Measurements from ENCODE around the gene FAM20C. TPM values are rescaled to one million over a fixed set of nuclear protein-coding genes. Genes with fewer than 3 reads are reported as not detected.

FAM20C gene
- total RNA-seq, 2 donors from 2014 or later: 33.5 to 53.5 TPM

- no peak overlapping the region for H3K4me3 Mint-ChIP-seq
- 86 to 92% methylated on average over 10 to 25 of the region's 25 CpGs for whole genome bisulfite sequencing, 2 experiments (ENCODE audit: insufficient coverage in 1 of 2, insufficient read length in 1 of 2)
- H3K27me3 Mint-ChIP-seq (ENCODE audit: insufficient read depth): peaks cover 14% of the 10 kb centered on the region
Observed at GRCh38 chr7:265192-265997, 73.0 kb downstream of the FAM20C start.

GRCh38 chr7:265998-266850, 73.9 kb downstream of the FAM20C start:
- H3K27ac Mint-ChIP-seq: no peak overlapping the region
- peaks cover 14% of the 10 kb centered on the region for H3K27me3 Mint-ChIP-seq (ENCODE audit: insufficient read depth)
- TF ChIP-seq CTCF (conservative IDR thresholded peaks at IDR 0.05): no peak
- no peak for DNase-seq
- no peak overlapping the region for H3K4me3 ChIP-seq (ENCODE audit: low read length)
- peaks cover 14% of the 10 kb centered on the region for H3K36me3 Mint-ChIP-seq (ENCODE audit: low read depth)
- 89 to 92% methylated on average over 18 to 22 of the region's 22 CpGs for WGBS, 2 experiments (ENCODE audit: insufficient coverage in 1 of 2, insufficient read length in 1 of 2)
- peaks cover 10% of the 10 kb centered on the region for H3K9me3 ChIP-seq (ENCODE audit: control insufficient read depth, low read length)
- no peak overlapping the region for H3K9ac ChIP-seq (ENCODE audit: extremely low read depth, low read length, poor library complexity, severe bottlenecking)
- peaks cover 79% of the 10 kb centered on the region for H3K9me3 Mint-ChIP-seq
- no peaks in the 10 kb centered on the region for H3K4me1 ChIP-seq (ENCODE audit: control insufficient read depth, insufficient read depth, low read length)
- no peak overlapping the region for H3K4me3 Mint-ChIP-seq
- no peak overlapping the region for H3K27ac ChIP-seq (ENCODE audit: low read depth, low read length)
- H3K27me3 ChIP-seq (ENCODE audit: control insufficient read depth, insufficient read depth, low read length, poor library complexity, severe bottlenecking): no peaks in the 10 kb centered on the region
- no peaks in the 10 kb centered on the region for H3K4me1 Mint-ChIP-seq
- no peaks in the 10 kb centered on the region for H3K36me3 ChIP-seq (ENCODE audit: control insufficient read depth, insufficient read depth, low read length)

More at GRCh38 chr7:265192-265997, 73.0 kb downstream of the FAM20C start:
- Mint-ChIP-seq H3K9me3 (peaks cover 77% of the 10 kb centered on the region), H3K36me3 (ENCODE audit: low read depth) (peaks cover 19% of the 10 kb centered on the region), H3K4me1 (no peaks in the 10 kb centered on the region), H3K27ac (no peak overlapping the region)
- Histone ChIP-seq H3K4me1 (ENCODE audit: control insufficient read depth, insufficient read depth, low read length) (no peaks in the 10 kb centered on the region), H3K27me3 (ENCODE audit: control insufficient read depth, insufficient read depth, low read length, poor library complexity, severe bottlenecking) (no peaks in the 10 kb centered on the region), H3K36me3 (ENCODE audit: control insufficient read depth, insufficient read depth, low read length) (no peaks in the 10 kb centered on the region), H3K4me3 (ENCODE audit: low read length) (no peak overlapping the region), H3K9ac (ENCODE audit: extremely low read depth, low read length, poor library complexity, severe bottlenecking) (no peak overlapping the region), H3K27ac (ENCODE audit: low read depth, low read length) (no peak overlapping the region), H3K9me3 (ENCODE audit: control insufficient read depth, low read length) (peaks cover 10% of the 10 kb centered on the region)
- no peak for TF ChIP-seq CTCF (conservative IDR thresholded peaks at IDR 0.05)
- no peak for DNase-seq

- Histone ChIP-seq H3K9me3 (ENCODE audit: control insufficient read depth, low read length) (peaks cover 7% of the 10 kb centered on the region), H3K4me1 (ENCODE audit: control insufficient read depth, insufficient read depth, low read length) (no peaks in the 10 kb centered on the region), H3K4me3 (ENCODE audit: low read length) (no peak overlapping the region), H3K36me3 (ENCODE audit: control insufficient read depth, insufficient read depth, low read length) (no peaks in the 10 kb centered on the region), H3K9ac (ENCODE audit: extremely low read depth, low read length, poor library complexity, severe bottlenecking) (no peak overlapping the region), H3K27ac (ENCODE audit: low read depth, low read length) (no peak overlapping the region), H3K27me3 (ENCODE audit: control insufficient read depth, insufficient read depth, low read length, poor library complexity, severe bottlenecking) (no peaks in the 10 kb centered on the region)
- Mint-ChIP-seq H3K27me3 (ENCODE audit: insufficient read depth) (peaks cover 12% of the 10 kb centered on the region), H3K4me3 (no peak overlapping the region), H3K27ac (no peak overlapping the region), H3K4me1 (no peaks in the 10 kb centered on the region), H3K36me3 (ENCODE audit: low read depth) (peaks cover 5% of the 10 kb centered on the region), H3K9me3 (peaks cover 75% of the 10 kb centered on the region)
- TF ChIP-seq CTCF (conservative IDR thresholded peaks at IDR 0.05): peak; percentile 50
- DNase-seq: peak; percentile 80
- 83 to 88% methylated on average over 33 to 45 of the region's 45 CpGs for WGBS, 2 experiments (ENCODE audit: insufficient coverage in 1 of 2, insufficient read length in 1 of 2)
Observed at GRCh38 chr7:266851-267840, 74.8 kb downstream of the FAM20C start.

All from endodermal cell (in vitro differentiated cells).